Erythroblast (primary cell): ENCODE data around the gene RGPD5.
"Not testable (repeated sequence)": the region's sequence is repeated elsewhere in the genome, so short reads cannot be mapped to it uniquely, and the experiment has no call there.

Source experiments
- GATA1 ChIP-seq: IDR thresholded peaks from 2 replicates; pipeline ENCODE4 v1.6.1; 2011; ENCODE audit warnings: low read depth, mild to moderate bottlenecking, control low read depth, low read length, moderate library complexity
- POLR2A ChIP-seq: IDR thresholded peaks from 2 replicates; pipeline ENCODE4 v1.6.1; 2011; ENCODE audit warnings: mild to moderate bottlenecking, low read length

GRCh38 chr2:109889909-109890308, 95.8 kb downstream of the RGPD5 start:
- TF ChIP-seq POLR2A, GATA1: not testable (repeated sequence)
